Thymus (tissue), 11 donors: ENCODE results near the gene CKM. TPM values are rescaled to one million over a fixed set of nuclear protein-coding genes. Genes with fewer than 3 reads are reported as not detected.
"Not testable (repeated sequence)": the region's sequence is repeated elsewhere in the genome, so short reads cannot be mapped to it uniquely, and the experiment has no call there.

Experiments
- DNase-seq, 9 donors: peaks; one replicate each; pipeline ENCODE4 v3.0.0-alpha.2; 2013; ENCODE audit warnings: low spot score in 9 of 9, low read depth in 6 of 9, missing footprints in 1 of 9
- H3K27ac ChIP-seq, 2 donors: one replicate each; pipeline ENCODE4 v1.5.1; 2013; ENCODE audit warnings: control low read depth in 1 of 2, low read depth in 1 of 2, low read length in 1 of 2, mild to moderate bottlenecking in 1 of 2, moderate library complexity in 1 of 2
- H3K27me3 ChIP-seq, 2 donors: one replicate each; pipeline ENCODE4 v1.5.1; 2013; ENCODE audit warnings: low read length in 1 of 2; ENCODE audit not compliant: control insufficient read depth in 2 of 2, insufficient read depth in 1 of 2
- H3K36me3 ChIP-seq, 2 donors: one replicate each; pipeline ENCODE4 v1.5.1; 2013; ENCODE audit warnings: low read length in 1 of 2, mild to moderate bottlenecking in 1 of 2, moderate library complexity in 1 of 2; ENCODE audit not compliant: control insufficient read depth in 2 of 2, insufficient read depth in 2 of 2
- H3K4me1 ChIP-seq, 2 donors: one replicate each; pipeline ENCODE4 v1.5.1; 2013; ENCODE audit warnings: low read length in 2 of 2; ENCODE audit not compliant: control insufficient read depth in 2 of 2, insufficient read depth in 2 of 2
- H3K4me3 ChIP-seq, 2 donors: one replicate each; pipeline ENCODE4 v1.5.1; 2013; ENCODE audit warnings: low read length in 2 of 2, control low read depth in 1 of 2, mild to moderate bottlenecking in 1 of 2
- H3K9me3 ChIP-seq, 2 donors: one replicate each; pipeline ENCODE4 v1.5.1; 2013; ENCODE audit warnings: low read length in 1 of 2, mild to moderate bottlenecking in 1 of 2; ENCODE audit not compliant: control insufficient read depth in 2 of 2, insufficient read depth in 1 of 2
- WGBS: extraction: QIAGEN DNeasy Blood & Tissue Kit; methylation state at CpG from one replicate; pipeline ENCODE4 v1.1.7; 2013; 5-methylcytosine and 5-hydroxymethylcytosine counted together
- polyA plus RNA-seq: library from polyadenylated mRNA; stranded (reverse); fragments of 200-250 nt; gene quantifications from one replicate; pipeline ENCODE4 v1.2.3, GENCODE V29; 2013
- total RNA-seq: library from RNA; stranded (reverse); fragments of 120-200 nt; gene quantifications from one replicate; pipeline ENCODE4 v1.2.4, GENCODE V29; 2013
- donor health status: healthy.

Gene CKM
- total and polyA plus RNA-seq, 2 donors: 2.3 to 4.5 TPM

- H3K9me3 ChIP-seq: no peaks in the 10 kb centered on the region
- H3K27me3 ChIP-seq: no peaks in the 10 kb centered on the region
- no peaks in the 10 kb centered on the region for H3K4me1 ChIP-seq
- peaks cover 35 to 54% of the 10 kb centered on the region in 2 donors for H3K36me3 ChIP-seq
- H3K27ac ChIP-seq: no peak overlapping the region
- no peak for DNase-seq
- 91% methylated on average over 12 of the region's 12 CpGs for WGBS
- H3K4me3 ChIP-seq: no peak overlapping the region
Observed at GRCh38 chr19:45275370-45275971, 47.2 kb downstream of the CKM start.

- peaks cover 43 to 50% of the 10 kb centered on the region in 2 donors for H3K36me3 ChIP-seq
- H3K9me3 ChIP-seq: no peaks in the 10 kb centered on the region
- no peak for DNase-seq
- H3K27me3 ChIP-seq: no peaks in the 10 kb centered on the region
- 95% methylated on average over 14 of the region's 14 CpGs for WGBS
- no peak overlapping the region for H3K27ac ChIP-seq
- no peak overlapping the region for H3K4me3 ChIP-seq
- no peaks in the 10 kb centered on the region for H3K4me1 ChIP-seq
Observed at GRCh38 chr19:45273521-45273855, 49.2 kb downstream of the CKM start.

- no peak overlapping the region for H3K4me3 ChIP-seq
- peaks cover 34 to 49% of the 10 kb centered on the region in 2 donors for H3K36me3 ChIP-seq
- no peaks in the 10 kb centered on the region for H3K27me3 ChIP-seq
- WGBS: 85% methylated on average over 7 of the region's 7 CpGs
- no peak for DNase-seq
- H3K27ac ChIP-seq: no peak overlapping the region
- no peaks in the 10 kb centered on the region for H3K9me3 ChIP-seq
- H3K4me1 ChIP-seq: no peaks in the 10 kb centered on the region
Observed at GRCh38 chr19:45271735-45272108, 51.0 kb downstream of the CKM start.

- no peaks in the 10 kb centered on the region for H3K9me3 ChIP-seq
- H3K4me1 ChIP-seq: no peaks in the 10 kb centered on the region
- WGBS: 94% methylated on average over 21 of the region's 21 CpGs
- no peaks in the 10 kb centered on the region for H3K27me3 ChIP-seq
- H3K36me3 ChIP-seq: peaks cover 36 to 49% of the 10 kb centered on the region in 2 donors
- no peak overlapping the region for H3K27ac ChIP-seq
- H3K4me3 ChIP-seq: no peak overlapping the region
- no peak for DNase-seq
Observed at GRCh38 chr19:45271098-45271734, 51.5 kb downstream of the CKM start.

GRCh38 chr19:45269939-45270338, 52.7 kb downstream of the CKM start:
- H3K27ac ChIP-seq, H3K4me3 ChIP-seq, H3K4me1 ChIP-seq, H3K9me3 ChIP-seq, H3K27me3 ChIP-seq, DNase-seq: not testable (repeated sequence)
- peaks cover 33 to 48% of the 10 kb centered on the region in 2 donors for H3K36me3 ChIP-seq
- 94% methylated on average over 13 of the region's 13 CpGs for WGBS

GRCh38 chr19:45267296-45267695, 55.4 kb downstream of the CKM start:
- Histone ChIP-seq H3K4me1 (no peaks in the 10 kb centered on the region), H3K27me3 (no peaks in the 10 kb centered on the region), H3K27ac (no peak overlapping the region), H3K9me3 (no peaks in the 10 kb centered on the region), H3K36me3 (peaks cover 27 to 38% of the 10 kb centered on the region in 2 donors), H3K4me3 (no peak overlapping the region)
- WGBS: 96% methylated on average over 12 of the region's 12 CpGs
- DNase-seq: no peak

GRCh38 chr19:45265375-45265774, 57.3 kb downstream of the CKM start:
- no peak overlapping the region for H3K4me3 ChIP-seq
- 95% methylated on average over 5 of the region's 5 CpGs for WGBS
- no peak for DNase-seq
- H3K9me3 ChIP-seq: no peaks in the 10 kb centered on the region
- no peaks in the 10 kb centered on the region for H3K4me1 ChIP-seq
- H3K27me3 ChIP-seq: no peaks in the 10 kb centered on the region
- H3K36me3 ChIP-seq: peaks cover 14 to 26% of the 10 kb centered on the region in 2 donors
- no peak overlapping the region for H3K27ac ChIP-seq

- Histone ChIP-seq H3K27me3 (no peaks in the 10 kb centered on the region), H3K4me1 (no peaks in the 10 kb centered on the region), H3K27ac (no peak overlapping the region), H3K36me3 (peaks cover 10 to 24% of the 10 kb centered on the region in 2 donors), H3K4me3 (no peak overlapping the region), H3K9me3 (no peaks in the 10 kb centered on the region)
- DNase-seq: no peak
- 97% methylated on average over 19 of the region's 19 CpGs for WGBS
Observed at GRCh38 chr19:45264781-45265317, 57.8 kb downstream of the CKM start.

GRCh38 chr19:45263013-45263412, 59.7 kb downstream of the CKM start:
- peaks cover 11 to 27% of the 10 kb centered on the region in 2 donors for H3K36me3 ChIP-seq

More at GRCh38 chr19:45263013-45263412, 59.7 kb downstream of the CKM start:
- H3K4me1 ChIP-seq: no peaks in the 10 kb centered on the region
- WGBS: over 99% methylated on average over 11 of the region's 11 CpGs
- no peak for DNase-seq
- no peak overlapping the region for H3K4me3 ChIP-seq
- H3K27ac ChIP-seq: no peak overlapping the region
- no peaks in the 10 kb centered on the region for H3K27me3 ChIP-seq
- H3K9me3 ChIP-seq: no peaks in the 10 kb centered on the region
